ENCODE results near the gene C1QA. TPM values are rescaled to one million over a fixed set of nuclear protein-coding genes. Genes with fewer than 3 reads are reported as not detected.
A peak's percentile ranks its signal among the peaks of the same experiment; 100 is the strongest.

C1QA gene
- total RNA-seq, 2 donors from 2014 or later = not detected

DNA sequence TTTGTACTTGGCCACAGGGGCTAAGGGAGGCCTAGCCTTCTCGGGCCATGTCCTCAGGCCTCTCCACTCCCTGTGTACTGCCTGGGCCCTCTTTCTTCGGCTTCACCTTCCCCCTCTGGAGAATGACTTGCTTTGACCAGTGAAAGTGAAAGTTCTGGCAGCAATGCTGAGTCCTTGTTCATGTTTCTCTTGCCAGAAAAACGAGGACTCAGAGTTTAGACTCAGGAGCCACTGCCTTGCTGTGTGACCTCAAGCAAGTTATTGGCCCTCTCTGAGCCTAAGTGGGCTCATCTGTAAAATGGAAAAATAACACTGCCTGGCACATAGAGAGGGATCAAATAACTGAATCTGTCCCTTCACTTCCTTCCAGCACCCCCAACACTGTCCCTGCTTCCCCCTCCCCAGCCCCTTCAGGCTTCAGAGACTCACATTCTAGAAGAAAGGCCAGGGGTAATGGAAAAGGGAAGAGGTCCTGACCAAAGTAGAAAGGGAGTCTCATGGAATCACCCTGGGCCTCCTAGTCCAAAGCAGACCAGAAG, 1.5 kb downstream of the C1QA start:
- Mint-ChIP-seq H3K27me3 (ENCODE audit: low read depth) (peaks cover 27% of the 10 kb centered on the region), H3K4me3 (no peak overlapping the region), H3K9me3 (no peaks in the 10 kb centered on the region), H3K4me1 (ENCODE audit: low read depth) (no peaks in the 10 kb centered on the region), H3K27ac (no peak overlapping the region), H3K36me3 (ENCODE audit: insufficient read depth in 2 of 2) (no peaks in the 10 kb centered on the region)
- DNase-seq = no peak
- ATAC-seq (replicated peaks in 1 of 2) = no peak

DNA sequence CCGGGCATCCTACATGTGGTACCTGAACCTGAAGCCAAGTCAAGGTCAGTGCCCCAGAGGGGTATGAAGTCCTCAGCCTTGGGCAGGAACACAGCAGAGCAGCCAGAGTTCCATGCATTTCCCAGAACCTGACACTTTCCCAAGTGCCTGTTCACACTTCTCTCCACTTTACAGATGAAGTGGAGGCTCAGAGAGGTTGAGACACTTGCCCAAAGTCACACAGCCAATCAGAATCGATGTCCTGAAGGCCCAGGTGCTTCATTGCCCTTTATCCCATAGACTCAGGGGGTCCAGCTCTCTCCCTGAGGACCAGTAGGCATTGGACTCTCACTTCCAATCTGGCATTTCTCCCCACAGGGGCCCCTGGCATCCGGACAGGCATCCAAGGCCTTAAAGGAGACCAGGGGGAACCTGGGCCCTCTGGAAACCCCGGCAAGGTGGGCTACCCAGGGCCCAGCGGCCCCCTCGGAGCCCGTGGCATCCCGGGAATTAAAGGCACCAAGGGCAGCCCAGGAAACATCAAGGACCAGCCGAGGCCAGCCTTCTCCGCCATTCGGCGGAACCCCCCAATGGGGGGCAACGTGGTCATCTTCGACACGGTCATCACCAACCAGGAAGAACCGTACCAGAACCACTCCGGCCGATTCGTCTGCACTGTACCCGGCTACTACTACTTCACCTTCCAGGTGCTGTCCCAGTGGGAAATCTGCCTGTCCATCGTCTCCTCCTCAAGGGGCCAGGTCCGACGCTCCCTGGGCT, 2.2 kb downstream of the C1QA start:
- H3K27me3 Mint-ChIP-seq (ENCODE audit: low read depth) = peaks cover 28% of the 10 kb centered on the region
- H3K4me1 Mint-ChIP-seq (ENCODE audit: low read depth) = no peaks in the 10 kb centered on the region
- H3K9me3 Mint-ChIP-seq = no peaks in the 10 kb centered on the region
- no peaks in the 10 kb centered on the region for H3K36me3 Mint-ChIP-seq (ENCODE audit: insufficient read depth in 2 of 2)
- no peak overlapping the region for H3K27ac Mint-ChIP-seq
- no peak overlapping the region for H3K4me3 Mint-ChIP-seq
- DNase-seq (no peak), ATAC-seq (replicated peaks in 1 of 2) (no peak)

DNA sequence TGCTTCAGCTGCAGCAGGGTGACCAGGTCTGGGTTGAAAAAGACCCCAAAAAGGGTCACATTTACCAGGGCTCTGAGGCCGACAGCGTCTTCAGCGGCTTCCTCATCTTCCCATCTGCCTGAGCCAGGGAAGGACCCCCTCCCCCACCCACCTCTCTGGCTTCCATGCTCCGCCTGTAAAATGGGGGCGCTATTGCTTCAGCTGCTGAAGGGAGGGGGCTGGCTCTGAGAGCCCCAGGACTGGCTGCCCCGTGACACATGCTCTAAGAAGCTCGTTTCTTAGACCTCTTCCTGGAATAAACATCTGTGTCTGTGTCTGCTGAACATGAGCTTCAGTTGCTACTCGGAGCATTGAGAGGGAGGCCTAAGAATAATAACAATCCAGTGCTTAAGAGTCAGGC, 2.9 kb downstream of the C1QA start:
- Mint-ChIP-seq H3K36me3 (ENCODE audit: insufficient read depth in 2 of 2) (no peaks in the 10 kb centered on the region), H3K4me1 (ENCODE audit: low read depth) (no peaks in the 10 kb centered on the region), H3K9me3 (no peaks in the 10 kb centered on the region), H3K4me3 (no peak overlapping the region), H3K27me3 (ENCODE audit: low read depth) (peaks cover 26% of the 10 kb centered on the region), H3K27ac (no peak overlapping the region)
- DNase-seq (no peak), ATAC-seq (replicated peaks in 1 of 2) (no peak)

DNA sequence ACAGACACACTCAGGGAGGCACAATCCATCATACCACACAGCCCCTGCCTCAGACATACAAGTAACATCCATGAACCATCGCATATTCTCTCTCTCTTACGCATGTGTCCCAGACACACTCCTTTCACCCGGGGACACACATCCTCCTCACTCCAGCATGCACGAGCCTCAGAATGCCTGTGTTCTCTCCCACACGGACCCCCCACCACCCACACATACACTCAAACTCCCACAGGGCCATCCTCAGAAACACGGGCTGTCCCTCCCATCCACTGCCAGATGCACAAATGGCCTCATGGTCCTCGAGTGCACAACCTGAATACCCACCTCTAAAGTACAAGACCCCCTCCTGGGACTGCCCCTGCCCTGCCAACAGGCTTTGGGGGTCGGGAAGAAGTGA, 4.8 kb downstream of the C1QA start:
- Mint-ChIP-seq H3K9me3 (no peaks in the 10 kb centered on the region), H3K4me1 (ENCODE audit: low read depth) (no peaks in the 10 kb centered on the region), H3K4me3 (no peak overlapping the region), H3K27me3 (ENCODE audit: low read depth) (peaks cover 26% of the 10 kb centered on the region), H3K27ac (no peak overlapping the region), H3K36me3 (ENCODE audit: insufficient read depth in 2 of 2) (no peaks in the 10 kb centered on the region)
- no peak for ATAC-seq (replicated peaks in 1 of 2)
- no peak for DNase-seq

DNA sequence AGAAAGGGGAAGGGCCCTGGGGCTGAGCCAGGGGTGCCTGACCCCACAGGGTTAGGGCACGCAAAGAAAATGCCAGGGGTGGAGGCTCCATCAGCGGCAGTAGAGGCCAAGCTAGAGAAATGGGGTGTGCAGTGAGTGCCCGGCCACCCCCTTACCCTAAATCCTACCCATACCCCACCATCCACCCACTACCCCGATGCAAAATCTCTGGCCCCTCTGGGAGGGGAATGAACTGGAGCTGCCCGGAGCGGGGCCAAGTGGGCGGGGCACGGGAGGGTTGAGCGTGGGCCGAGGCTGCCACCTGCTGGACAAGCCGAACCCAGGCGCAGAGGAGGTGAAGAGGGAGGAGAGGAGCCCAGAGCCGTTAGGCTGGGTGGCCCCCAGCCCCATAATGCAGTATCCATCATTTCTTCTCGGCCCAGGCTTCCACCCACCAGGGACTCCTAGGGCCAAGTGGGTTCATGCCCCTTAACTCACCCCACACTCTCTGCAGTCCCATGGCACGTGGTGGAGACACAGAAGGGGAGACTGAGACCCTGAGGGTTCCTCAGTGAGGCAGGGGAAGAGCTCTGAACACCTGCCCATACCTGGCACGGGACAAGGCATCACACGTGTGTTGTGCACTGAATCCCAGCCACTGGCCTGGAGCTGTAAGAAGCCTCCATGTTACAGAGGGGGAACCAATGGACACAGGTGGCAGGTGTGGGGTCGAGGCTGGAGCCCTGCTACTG, 5.6 kb downstream of the C1QA start:
- no peaks in the 10 kb centered on the region for H3K36me3 Mint-ChIP-seq (ENCODE audit: insufficient read depth in 2 of 2)
- peak; percentile 82 to 85 for ATAC-seq (replicated peaks in 1 of 2)
- no peak overlapping the region for H3K27ac Mint-ChIP-seq
- peaks cover 24% of the 10 kb centered on the region for H3K27me3 Mint-ChIP-seq (ENCODE audit: low read depth)
- DNase-seq = peak; percentile 75 to 78
- no peaks in the 10 kb centered on the region for H3K9me3 Mint-ChIP-seq
- no peaks in the 10 kb centered on the region for H3K4me1 Mint-ChIP-seq (ENCODE audit: low read depth)
- no peak overlapping the region for H3K4me3 Mint-ChIP-seq

DNA sequence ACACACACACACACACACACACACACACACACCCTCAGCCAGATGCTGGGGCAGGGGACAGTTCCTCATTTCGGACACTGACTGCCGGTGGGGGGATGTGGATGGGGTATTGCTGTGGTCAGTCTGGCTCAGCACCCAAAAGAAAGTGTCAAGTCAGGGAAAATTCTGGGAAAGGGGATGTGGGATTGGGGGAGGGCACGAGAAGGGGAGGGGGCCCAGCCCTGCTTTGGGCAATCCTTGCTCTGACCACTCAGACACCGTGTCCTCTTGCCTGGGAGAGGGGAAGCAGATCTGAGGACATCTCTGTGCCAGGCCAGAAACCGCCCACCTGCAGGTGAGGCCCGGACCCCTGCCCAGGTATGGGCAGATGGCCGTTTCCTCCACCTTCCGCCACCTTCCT, 7.0 kb downstream of the C1QA start, which contains the start of gene C1QC:
Gene C1QC, plus strand, starts transcription at position 253 of the 400 bp plus-strand sequence. CDS start 391 bp downstream, outside the sequence.
- DNase-seq (no peak), ATAC-seq (replicated peaks in 1 of 2) (no peak)
- Mint-ChIP-seq H3K27me3 (ENCODE audit: low read depth) (peaks cover 20% of the 10 kb centered on the region), H3K4me3 (no peak within 1 kb of the TSS), H3K4me1 (ENCODE audit: low read depth) (no peaks in the 10 kb centered on the region), H3K27ac (no peak within 1 kb of the TSS), H3K9me3 (no peaks in the 10 kb centered on the region), H3K36me3 (ENCODE audit: insufficient read depth in 2 of 2) (no peaks in the 10 kb centered on the region)

DNA sequence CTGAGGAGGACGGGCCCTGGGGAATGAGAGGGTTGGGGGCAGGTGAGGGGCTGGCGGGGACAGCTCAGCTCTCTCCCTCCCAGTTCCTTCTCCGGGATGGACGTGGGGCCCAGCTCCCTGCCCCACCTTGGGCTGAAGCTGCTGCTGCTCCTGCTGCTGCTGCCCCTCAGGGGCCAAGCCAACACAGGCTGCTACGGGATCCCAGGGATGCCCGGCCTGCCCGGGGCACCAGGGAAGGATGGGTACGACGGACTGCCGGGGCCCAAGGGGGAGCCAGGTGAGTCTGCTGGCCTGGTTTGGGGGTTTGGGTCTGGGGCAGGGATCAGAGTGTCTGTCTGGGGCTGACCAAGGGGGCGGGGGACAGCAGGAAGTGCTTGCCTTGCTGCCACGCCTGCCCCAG, 7.5 kb downstream of the C1QA start:
- Mint-ChIP-seq H3K27ac (no peak overlapping the region), H3K27me3 (ENCODE audit: low read depth) (peaks cover 20% of the 10 kb centered on the region)

DNA sequence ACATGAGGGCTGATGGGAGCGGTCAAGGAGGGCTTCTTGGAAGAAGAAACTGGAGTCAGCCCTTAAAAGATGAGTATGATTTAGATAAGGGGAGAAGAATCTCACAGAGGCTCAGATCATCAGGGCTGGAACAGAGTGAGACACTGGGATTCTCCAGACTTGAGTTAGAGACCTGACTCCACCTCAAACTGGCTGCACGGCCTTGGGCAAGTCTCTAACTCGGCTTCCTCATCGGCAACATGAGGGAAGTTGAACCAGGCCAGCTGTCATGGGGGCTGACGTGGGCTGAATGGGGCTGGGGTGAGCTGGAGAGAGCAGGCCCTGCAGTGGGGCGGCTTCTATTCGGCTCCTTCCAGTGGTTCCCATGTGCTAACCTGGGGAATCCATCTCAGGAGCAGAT, 9.5 kb downstream of the C1QA start:
- H3K4me3 Mint-ChIP-seq = no peak overlapping the region
- H3K27ac Mint-ChIP-seq = no peak overlapping the region
- ATAC-seq (replicated peaks in 1 of 2) (no peak), DNase-seq (no peak)
- H3K36me3 Mint-ChIP-seq (ENCODE audit: insufficient read depth in 2 of 2) = no peaks in the 10 kb centered on the region
- H3K9me3 Mint-ChIP-seq = no peaks in the 10 kb centered on the region
- no peaks in the 10 kb centered on the region for H3K4me1 Mint-ChIP-seq (ENCODE audit: low read depth)
- peaks cover 13% of the 10 kb centered on the region for H3K27me3 Mint-ChIP-seq (ENCODE audit: low read depth)

More for the DNA sequence above, 7.5 kb downstream of the C1QA start:
- Mint-ChIP-seq H3K9me3 (no peaks in the 10 kb centered on the region), H3K4me3 (no peak overlapping the region), H3K4me1 (ENCODE audit: low read depth) (no peaks in the 10 kb centered on the region), H3K36me3 (ENCODE audit: insufficient read depth in 2 of 2) (no peaks in the 10 kb centered on the region)
- ATAC-seq (replicated peaks in 1 of 2) (no peak), DNase-seq (no peak)

DNA sequence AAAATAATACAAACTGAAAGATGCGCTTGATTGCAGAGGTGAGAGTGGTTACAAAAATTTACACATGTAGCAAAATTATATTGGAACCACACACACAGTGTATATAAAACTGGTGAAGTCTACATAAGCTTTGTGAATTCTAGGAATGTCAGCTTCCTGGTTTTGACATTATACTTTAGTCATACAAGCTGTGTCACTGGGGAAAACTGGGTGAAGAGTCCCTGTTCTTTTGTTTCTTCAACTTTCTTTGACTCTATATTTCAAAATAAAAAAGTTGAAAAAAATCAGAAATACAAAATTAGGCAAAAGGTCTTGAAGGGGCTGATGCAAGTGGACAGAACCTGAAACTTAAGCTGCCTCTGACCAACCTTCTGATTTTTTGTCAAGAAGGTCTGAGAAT, 10.0 kb downstream of the C1QA start:
- peaks cover 8% of the 10 kb centered on the region for H3K27me3 Mint-ChIP-seq (ENCODE audit: low read depth)
- no peaks in the 10 kb centered on the region for H3K4me1 Mint-ChIP-seq (ENCODE audit: low read depth)
- ATAC-seq (replicated peaks in 1 of 2) (no peak), DNase-seq (no peak)
- H3K9me3 Mint-ChIP-seq = no peaks in the 10 kb centered on the region
- H3K36me3 Mint-ChIP-seq (ENCODE audit: insufficient read depth in 2 of 2) = no peaks in the 10 kb centered on the region
- H3K27ac Mint-ChIP-seq = no peak overlapping the region
- no peak overlapping the region for H3K4me3 Mint-ChIP-seq

DNA sequence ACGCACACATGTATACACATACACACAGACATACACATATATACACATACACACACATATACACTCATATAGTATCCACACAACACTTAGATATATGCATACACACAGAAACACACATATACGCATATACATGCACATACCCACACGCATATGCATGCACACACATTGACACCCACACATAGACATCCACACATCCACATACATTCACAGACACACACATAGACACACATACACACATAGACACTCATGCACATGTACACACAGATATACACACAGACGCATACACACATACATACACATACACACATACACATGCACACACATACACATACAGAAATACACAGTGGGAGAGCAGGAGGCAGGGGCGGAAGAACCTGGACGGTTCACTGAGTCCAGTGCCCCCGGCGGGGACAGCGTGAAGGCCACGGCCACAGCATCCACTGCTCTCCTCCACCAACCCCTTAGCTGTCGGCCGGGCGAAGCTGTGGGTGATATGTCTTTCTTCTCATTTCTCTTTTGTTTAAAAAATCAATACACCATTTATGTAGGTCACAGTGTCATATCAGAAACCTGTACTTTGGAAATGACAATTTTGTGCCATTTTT, 13.8 kb downstream of the C1QA start:
- Mint-ChIP-seq H3K4me3 (no peak overlapping the region), H3K27me3 (ENCODE audit: low read depth) (no peaks in the 10 kb centered on the region), H3K36me3 (ENCODE audit: insufficient read depth in 2 of 2) (no peaks in the 10 kb centered on the region), H3K27ac (no peak overlapping the region), H3K4me1 (ENCODE audit: low read depth) (no peaks in the 10 kb centered on the region), H3K9me3 (no peaks in the 10 kb centered on the region)
- no peak for ATAC-seq (replicated peaks in 1 of 2)
- DNase-seq = no peak

DNA sequence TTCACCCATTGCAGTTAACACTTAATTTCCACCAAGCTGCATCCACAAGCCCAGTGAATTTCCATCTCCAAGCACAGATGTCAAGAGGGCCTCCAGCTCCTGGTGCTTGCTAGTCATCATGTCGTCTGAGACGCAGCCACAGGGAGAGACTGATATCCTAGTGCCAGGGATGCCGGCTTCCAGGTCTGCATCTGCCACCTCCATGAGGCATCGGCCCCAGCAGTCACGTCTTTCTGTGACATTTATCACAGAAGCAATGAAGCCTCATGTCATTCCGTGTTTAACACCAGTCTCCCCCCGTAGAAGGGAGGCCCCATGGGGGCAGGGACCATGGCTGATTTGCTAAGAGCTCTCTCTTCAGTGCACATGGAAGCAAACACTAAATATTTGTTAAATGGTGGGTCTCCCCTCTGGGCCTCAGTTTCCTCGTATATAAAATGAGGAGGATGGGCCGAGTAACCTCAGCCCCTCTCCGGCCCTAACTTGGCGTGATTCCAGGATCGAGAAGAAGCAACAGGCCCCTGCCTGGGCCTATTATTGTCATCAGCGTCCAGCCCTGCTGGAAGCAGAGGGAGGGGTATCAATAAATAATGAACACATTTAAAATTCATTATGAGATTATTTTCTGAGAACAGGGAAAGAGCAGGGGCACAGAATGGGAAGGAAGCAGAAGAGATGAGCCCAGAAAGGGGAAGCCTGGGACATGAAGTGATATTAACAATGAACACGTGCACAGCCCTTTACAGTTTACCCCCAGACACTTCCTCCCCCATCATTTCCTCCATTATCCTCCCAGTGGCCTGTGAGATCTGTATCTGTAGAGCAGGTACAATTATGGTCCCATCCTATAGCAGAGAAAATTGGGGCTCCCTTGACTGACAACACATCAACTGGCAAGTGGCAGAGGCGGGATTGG, 15.8 kb downstream of the C1QA start:
- Mint-ChIP-seq H3K4me3 (no peak overlapping the region), H3K36me3 (ENCODE audit: insufficient read depth in 2 of 2) (no peaks in the 10 kb centered on the region), H3K27me3 (ENCODE audit: low read depth) (peaks cover 6% of the 10 kb centered on the region), H3K9me3 (no peaks in the 10 kb centered on the region), H3K4me1 (ENCODE audit: low read depth) (no peaks in the 10 kb centered on the region), H3K27ac (no peak overlapping the region)
- no peak for ATAC-seq (replicated peaks in 1 of 2)
- DNase-seq = no peak

DNA sequence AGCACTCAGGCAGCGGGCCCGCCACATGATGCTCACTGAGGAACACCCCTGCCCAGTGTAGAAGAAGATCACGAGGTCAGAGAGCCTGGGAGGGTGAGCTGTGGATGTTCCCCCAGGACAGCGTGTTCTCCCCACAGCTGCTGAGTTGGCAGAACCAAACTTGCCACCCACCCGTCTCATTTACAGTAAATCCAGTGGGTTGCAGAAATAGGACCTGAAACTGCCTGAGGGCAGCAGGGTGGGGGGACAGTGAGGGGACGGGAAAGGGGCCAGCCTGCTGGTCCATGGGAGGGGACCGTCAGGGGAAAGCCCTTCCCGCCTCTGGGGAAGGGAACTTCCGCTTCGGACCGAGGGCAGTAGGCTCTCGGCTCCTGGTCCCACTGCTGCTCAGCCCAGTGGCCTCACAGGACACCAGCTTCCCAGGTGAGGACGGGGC, 16.5 kb downstream of the C1QA start, which contains the start of gene C1QB:
Gene C1QB, plus strand, starts transcription at position 356 of the 436 bp plus-strand sequence. CDS start 6,227 bp downstream, outside the sequence.
- peaks cover 6% of the 10 kb centered on the region for H3K27me3 Mint-ChIP-seq (ENCODE audit: low read depth)
- DNase-seq = no peak
- H3K36me3 Mint-ChIP-seq (ENCODE audit: insufficient read depth in 2 of 2) = no peaks in the 10 kb centered on the region
- no peak within 1 kb of the TSS for H3K4me3 Mint-ChIP-seq
- no peaks in the 10 kb centered on the region for H3K4me1 Mint-ChIP-seq (ENCODE audit: low read depth)
- H3K9me3 Mint-ChIP-seq = no peaks in the 10 kb centered on the region
- H3K27ac Mint-ChIP-seq = no peak within 1 kb of the TSS
- no peak for ATAC-seq (replicated peaks in 1 of 2)
